ENCODE results near the gene ATP1B2. TPM values are rescaled to one million over a fixed set of nuclear protein-coding genes. Genes with fewer than 3 reads are reported as not detected.

Gene ATP1B2
- total and polyA plus RNA-seq, 9 of the 15 experiments (the other 6 are each of a cell fraction or from before 2014, with no cell fraction given), result 0.23 to 6.0 (median 0.99) TPM

GRCh38 chr17:7687072-7687907, 36.6 kb downstream of the ATP1B2 start, which contains the start of gene TP53 (continued):
- no peak for TF ChIP-seq ZNF592 (IDR thresholded peaks at IDR 0.05)
- TF ChIP-seq CHD2 (IDR thresholded peaks at IDR 0.05; ENCODE audit: low read depth, low read length), result no peak
- peak; percentile 93 for TF ChIP-seq POLR2A (conservative IDR thresholded peaks at IDR 0.05)
- no peak for TF ChIP-seq REST (IDR thresholded peaks at IDR 0.05; ENCODE audit: borderline replicate concordance)
- TF ChIP-seq REST (CRISPR knock-in tag; IDR thresholded peaks at IDR 0.05; ENCODE audit: low read depth), result no peak
- peak in 1 of 2 experiments; percentile 85; a peak in 2 of 4 replicates for TF ChIP-seq ARNT (IDR thresholded peaks at IDR 0.05)
- no peak for TF ChIP-seq CREBBP (IDR thresholded peaks at IDR 0.05; ENCODE audit: low read depth, low read length)
- TF ChIP-seq HDAC8 (tag; IDR thresholded peaks at IDR 0.05), result no peak
- no peak for TF ChIP-seq ZNF695 (CRISPR knock-in tag; IDR thresholded peaks at IDR 0.05)
- TF ChIP-seq KLF16 (IDR thresholded peaks at IDR 0.05), result no peak
- no peak for TF ChIP-seq SIN3B (IDR thresholded peaks at IDR 0.05; ENCODE audit: low read depth)
- peak; percentile 22; the same call in 1 of the 2 replicates for TF ChIP-seq EP300 (IDR thresholded peaks at IDR 0.05; ENCODE audit: low read length)
- no peak for TF ChIP-seq BCL6 (CRISPR knock-in tag; IDR thresholded peaks at IDR 0.05)
- no peak for TF ChIP-seq HMGN3 (IDR thresholded peaks at IDR 0.05; ENCODE audit: borderline replicate concordance, extremely low read depth, insufficient read length, low read depth, low read length)
- TF ChIP-seq SREBF1 (IDR thresholded peaks at IDR 0.05; ENCODE audit: borderline replicate concordance, low read depth, low read length), result 0 out of 2 replicates have a peak, but pooled peaks have one; percentile 11
